Keratinocyte (primary cell): Measurements from ENCODE around the gene LRRC47. TPM values are rescaled to one million over a fixed set of nuclear protein-coding genes. Genes with fewer than 3 reads are reported as not detected.

Experiments used
- DNase-seq: peaks from one replicate; pipeline ENCODE4 v3.0.0-alpha.2; 2011; ENCODE audit warnings: low read depth, missing footprints, low spot score
- FAIRE-seq: peaks from 2 replicates; lab custom pipeline; 2011; peaks lifted over from hg19 to GRCh38; lab: Jason Lieb, UNC
- H2AFZ ChIP-seq: 2 replicates; pipeline ENCODE4 v1.6.0; 2012; ENCODE audit warnings: low read length, control low read depth, inconsistent platforms; ENCODE audit not compliant: control insufficient read depth
- H3K27ac ChIP-seq: 2 replicates; pipeline ENCODE4 v1.5.1; 2011; ENCODE audit warnings: low read length; ENCODE audit not compliant: control insufficient read depth, insufficient read depth
- H3K27me3 ChIP-seq: 3 replicates; pipeline ENCODE4 v1.6.0; 2011; ENCODE audit warnings: low read length; ENCODE audit not compliant: control insufficient read depth, insufficient read depth; ENCODE audit errors: extremely low read depth
- H3K36me3 ChIP-seq, 2 experiments: 2 replicates in 1 of 2; 3 replicates in 1 of 2; pipeline ENCODE4 v1.5.1; 2011; ENCODE audit warnings: low read length in 2 of 2, mild to moderate bottlenecking in 1 of 2; ENCODE audit not compliant: control insufficient read depth in 2 of 2, insufficient read depth in 2 of 2; ENCODE audit errors: extremely low read depth in 1 of 2
- H3K4me1 ChIP-seq: 3 replicates; pipeline ENCODE4 v1.5.1; 2011; ENCODE audit warnings: low read length; ENCODE audit not compliant: control insufficient read depth, insufficient read depth; ENCODE audit errors: extremely low read depth
- H3K4me2 ChIP-seq: 3 replicates; pipeline ENCODE4 v1.6.0; 2011; ENCODE audit warnings: low read depth, low read length; ENCODE audit not compliant: control insufficient read depth, insufficient read depth; ENCODE audit errors: extremely low read depth
- H3K4me3 ChIP-seq, 3 experiments: fragments of 200-600 bp in 1 of 3; sonication (generic) in 1 of 3; 2 replicates in 2 of 3; 3 replicates in 1 of 3; pipeline ENCODE4 v1.5.1; 2011 to 2016; ENCODE audit warnings: low read length in 3 of 3, mild to moderate bottlenecking in 3 of 3, control low read depth in 2 of 3, inconsistent platforms in 1 of 3, low read depth in 1 of 3, mixed read lengths in 1 of 3, mixed run types in 1 of 3, moderate library complexity in 1 of 3; ENCODE audit not compliant: control insufficient read depth in 2 of 3, insufficient read depth in 2 of 3; ENCODE audit errors: extremely low read depth in 1 of 3
- H3K79me2 ChIP-seq: 2 replicates; pipeline ENCODE4 v1.6.0; 2012; ENCODE audit warnings: low read length; ENCODE audit not compliant: control insufficient read depth, insufficient read depth
- H3K9ac ChIP-seq: 3 replicates; pipeline ENCODE4 v1.6.0; 2011; ENCODE audit warnings: low read length; ENCODE audit not compliant: control insufficient read depth, insufficient read depth; ENCODE audit errors: extremely low read depth
- H3K9me1 ChIP-seq: 3 replicates; pipeline ENCODE4 v1.6.0; 2011; ENCODE audit warnings: low read length; ENCODE audit not compliant: control insufficient read depth, insufficient read depth; ENCODE audit errors: extremely low read depth
- H3K9me3 ChIP-seq: 2 replicates; pipeline ENCODE4 v1.5.1; 2012; ENCODE audit warnings: low read depth, low read length; ENCODE audit not compliant: control insufficient read depth
- H4K20me1 ChIP-seq: 3 replicates; pipeline ENCODE4 v1.6.0; 2011; ENCODE audit warnings: low read length; ENCODE audit not compliant: control insufficient read depth, insufficient read depth; ENCODE audit errors: extremely low read depth
- EZH2 ChIP-seq: IDR thresholded peaks from one replicate; pipeline ENCODE4 v1.6.1; 2012; ENCODE audit warnings: inconsistent platforms, mild to moderate bottlenecking, low read length, moderate library complexity
- dilution Hi-C: fragments of 300-500 bp; cut with MboI; formaldehyde crosslinking; loops from one replicate; pipeline ENCODE4 v1.7.0; 2020; ENCODE audit warnings: low sequenced_read_pairs; ENCODE audit not compliant: extremely low pct_ligation_motif_present
- polyA plus RNA-seq, 5 experiments: library from polyadenylated mRNA; depleted of rRNA in 3 of 5; stranded (reverse) in 3 of 5; stranded (forward) in 1 of 5; unstranded in 1 of 5; fragments of >200 nt; gene quantifications; 1 replicate in 1 of 5; 2 replicates in 3 of 5; 3 replicates in 1 of 5; pipeline versions ENCODE4 v1.2.1 to v1.2.3, GENCODE V29; 2011 to 2012; ENCODE audit warnings: missing spikeins in 2 of 5, low read depth in 1 of 5, low replicate concordance in 1 of 5
- TF ChIP-seq, protein P1 (sequence below), 3 experiments: IDR thresholded peaks in 1 of 3; conservative IDR thresholded peaks in 1 of 3; optimal IDR thresholded peaks in 1 of 3; 2 replicates in 2 of 3; 3 replicates in 1 of 3; pipeline versions ENCODE3 to v1.5.1; 2011; ENCODE audit warnings: low read length in 3 of 3, mild to moderate bottlenecking in 3 of 3, moderate library complexity in 2 of 3, control low read depth in 1 of 3, inconsistent platforms in 1 of 3; ENCODE audit not compliant: insufficient read depth in 2 of 3; ENCODE audit errors: extremely low read depth in 1 of 3

Gene LRRC47
- polyA plus RNA-seq, 1 donor (not counting 4 experiments of a cell fraction or from before 2014, with no cell fraction given) = 40.1 TPM

DNA sequence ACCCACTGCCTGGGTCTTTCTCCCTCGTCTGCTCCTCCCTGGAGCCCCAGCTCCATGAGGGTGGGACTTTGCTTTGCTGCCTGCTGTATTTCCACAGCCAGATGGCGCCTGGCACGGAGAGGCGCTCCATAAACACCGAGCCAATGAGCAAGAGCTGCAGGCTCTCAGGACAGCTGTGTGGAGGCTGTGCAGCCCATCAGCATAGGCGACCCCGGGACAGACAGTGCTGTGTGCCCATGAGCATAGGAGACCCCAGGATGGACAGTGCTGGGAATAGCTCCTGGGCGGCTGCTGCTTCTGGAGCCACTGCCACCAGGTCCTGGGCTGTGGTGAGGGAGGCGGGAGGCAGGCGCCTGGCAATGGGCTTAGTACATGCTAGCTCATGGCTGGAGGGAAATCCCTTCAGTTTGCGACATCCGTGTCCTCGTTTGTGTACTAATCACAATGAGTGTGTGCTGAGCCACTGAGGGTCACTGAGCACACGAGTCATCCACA is 31.6 kb upstream of the LRRC47 start:
- H2AFZ ChIP-seq = no peak overlapping the region
- H3K79me2 ChIP-seq = no peaks in the 10 kb centered on the region
- no peak for DNase-seq
- H3K4me2 ChIP-seq = no peak overlapping the region
- no peaks in the 10 kb centered on the region for H4K20me1 ChIP-seq
- H3K4me1 ChIP-seq = no peaks in the 10 kb centered on the region
- no peak overlapping the region for H3K27ac ChIP-seq
- H3K4me3 ChIP-seq = no peak overlapping the region
- no peaks in the 10 kb centered on the region for H3K27me3 ChIP-seq
- peaks cover 23 to 31% of the 10 kb centered on the region in 2 experiments for H3K36me3 ChIP-seq
- dilution Hi-C loops = no loop called here
- TF ChIP-seq EZH2 = no peak
- TF ChIP-seq, protein P1, sequence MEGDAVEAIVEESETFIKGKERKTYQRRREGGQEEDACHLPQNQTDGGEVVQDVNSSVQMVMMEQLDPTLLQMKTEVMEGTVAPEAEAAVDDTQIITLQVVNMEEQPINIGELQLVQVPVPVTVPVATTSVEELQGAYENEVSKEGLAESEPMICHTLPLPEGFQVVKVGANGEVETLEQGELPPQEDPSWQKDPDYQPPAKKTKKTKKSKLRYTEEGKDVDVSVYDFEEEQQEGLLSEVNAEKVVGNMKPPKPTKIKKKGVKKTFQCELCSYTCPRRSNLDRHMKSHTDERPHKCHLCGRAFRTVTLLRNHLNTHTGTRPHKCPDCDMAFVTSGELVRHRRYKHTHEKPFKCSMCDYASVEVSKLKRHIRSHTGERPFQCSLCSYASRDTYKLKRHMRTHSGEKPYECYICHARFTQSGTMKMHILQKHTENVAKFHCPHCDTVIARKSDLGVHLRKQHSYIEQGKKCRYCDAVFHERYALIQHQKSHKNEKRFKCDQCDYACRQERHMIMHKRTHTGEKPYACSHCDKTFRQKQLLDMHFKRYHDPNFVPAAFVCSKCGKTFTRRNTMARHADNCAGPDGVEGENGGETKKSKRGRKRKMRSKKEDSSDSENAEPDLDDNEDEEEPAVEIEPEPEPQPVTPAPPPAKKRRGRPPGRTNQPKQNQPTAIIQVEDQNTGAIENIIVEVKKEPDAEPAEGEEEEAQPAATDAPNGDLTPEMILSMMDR (optimal IDR thresholded peaks at IDR 0.05 in 1 of 3, IDR thresholded peaks at IDR 0.05 in 1 of 3, conservative IDR thresholded peaks at IDR 0.05 in 1 of 3; ENCODE audit: extremely low read depth in 1 of 3, insufficient read depth in 2 of 3, low read length in 3 of 3) = no peak
- H3K9me3 ChIP-seq = no peaks in the 10 kb centered on the region
- no peak for FAIRE-seq
- H3K9me1 ChIP-seq = no peaks in the 10 kb centered on the region
- no peak overlapping the region for H3K9ac ChIP-seq

DNA sequence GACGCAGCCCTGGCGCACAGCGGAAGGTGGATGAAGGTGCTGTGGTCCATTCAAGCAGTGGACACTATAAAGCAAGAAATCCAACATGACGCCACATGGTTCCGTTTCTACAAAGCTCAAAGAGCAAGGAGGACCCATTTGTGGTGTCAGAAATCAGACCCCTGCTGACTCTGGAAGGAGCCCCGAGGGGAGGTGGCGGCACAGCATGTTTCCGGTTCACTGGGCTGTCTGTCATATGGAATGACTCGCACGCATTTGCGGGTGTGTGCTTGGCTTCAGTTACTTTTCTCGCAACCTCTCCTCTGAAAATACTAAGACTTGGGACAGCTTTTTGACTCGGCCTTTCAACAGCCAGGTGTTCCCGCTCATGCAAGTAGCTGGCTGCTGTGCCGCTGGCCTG is 29.1 kb upstream of the LRRC47 start:
- H3K4me2 ChIP-seq = no peak overlapping the region
- H3K9ac ChIP-seq = no peak overlapping the region
- H3K27ac ChIP-seq = no peak overlapping the region
- peaks cover 28 to 40% of the 10 kb centered on the region in 2 experiments for H3K36me3 ChIP-seq
- no peak overlapping the region for H3K4me3 ChIP-seq
- DNase-seq (no peak), FAIRE-seq (no peak)
- dilution Hi-C loops = no loop called here
- H3K9me1 ChIP-seq = no peaks in the 10 kb centered on the region
- H3K4me1 ChIP-seq = no peaks in the 10 kb centered on the region
- no peaks in the 10 kb centered on the region for H4K20me1 ChIP-seq
- no peaks in the 10 kb centered on the region for H3K9me3 ChIP-seq
- no peaks in the 10 kb centered on the region for H3K27me3 ChIP-seq
- H3K79me2 ChIP-seq = no peaks in the 10 kb centered on the region
- no peak for TF ChIP-seq EZH2
- TF ChIP-seq, protein P1 (optimal IDR thresholded peaks at IDR 0.05 in 1 of 3, IDR thresholded peaks at IDR 0.05 in 1 of 3, conservative IDR thresholded peaks at IDR 0.05 in 1 of 3; ENCODE audit: extremely low read depth in 1 of 3, insufficient read depth in 2 of 3, low read length in 3 of 3) = no peak
- no peak overlapping the region for H2AFZ ChIP-seq
